Duodenal mucosa (tissue), 2 donors: Measurements from ENCODE around the gene UBE2E2.

Experiments
- H3K27ac ChIP-seq: one replicate; pipeline ENCODE4 v1.7.0; 2013; ENCODE audit warnings: low read depth, low read length
- H3K27me3 ChIP-seq, 2 donors: one replicate each; pipeline ENCODE4 v1.7.0; 2013; ENCODE audit warnings: low read length in 2 of 2, control low read depth in 1 of 2; ENCODE audit not compliant: insufficient read depth in 2 of 2, control insufficient read depth in 1 of 2
- H3K36me3 ChIP-seq, 2 donors: one replicate each; pipeline ENCODE4 v1.7.0; 2013; ENCODE audit warnings: low read length in 2 of 2, control low read depth in 1 of 2; ENCODE audit not compliant: insufficient read depth in 2 of 2, control insufficient read depth in 1 of 2
- H3K4me1 ChIP-seq, 2 donors: one replicate each; pipeline ENCODE4 v1.7.0; 2013; ENCODE audit warnings: low read length in 2 of 2, control low read depth in 1 of 2; ENCODE audit not compliant: insufficient read depth in 2 of 2, control insufficient read depth in 1 of 2
- H3K4me3 ChIP-seq, 2 donors: one replicate each; pipeline ENCODE4 v1.7.0; 2013; ENCODE audit warnings: low read length in 2 of 2, low read depth in 1 of 2
- H3K9ac ChIP-seq, 2 donors: one replicate each; pipeline ENCODE4 v1.7.0; 2013; ENCODE audit warnings: low read length in 2 of 2, low read depth in 1 of 2
- H3K9me3 ChIP-seq, 2 donors: one replicate each; pipeline ENCODE4 v1.7.0; 2013; ENCODE audit warnings: low read length in 2 of 2, control low read depth in 1 of 2; ENCODE audit not compliant: control insufficient read depth in 1 of 2

The UBE2E2 gene

GRCh38 chr3:23238156-23238555 lies 35.0 kb downstream of the UBE2E2 start:
- H3K9me3 ChIP-seq: no peaks in the 10 kb centered on the region
- H3K27ac ChIP-seq: no peak overlapping the region
- no peaks in the 10 kb centered on the region for H3K4me1 ChIP-seq
- no peaks in the 10 kb centered on the region for H3K36me3 ChIP-seq
- no peak overlapping the region for H3K4me3 ChIP-seq
- no peaks in the 10 kb centered on the region for H3K27me3 ChIP-seq
- H3K9ac ChIP-seq: no peak overlapping the region

- H3K36me3 ChIP-seq: no peaks in the 10 kb centered on the region
- H3K4me1 ChIP-seq: no peaks in the 10 kb centered on the region
- H3K9me3 ChIP-seq: no peaks in the 10 kb centered on the region
- no peak overlapping the region for H3K9ac ChIP-seq
- no peaks in the 10 kb centered on the region for H3K27me3 ChIP-seq
- no peak overlapping the region for H3K27ac ChIP-seq
- H3K4me3 ChIP-seq: no peak overlapping the region
Observed at GRCh38 chr3:23238578-23238977, 35.5 kb downstream of the UBE2E2 start.

- Histone ChIP-seq H3K36me3 (no peaks in the 10 kb centered on the region), H3K27ac (no peak overlapping the region), H3K9me3 (no peaks in the 10 kb centered on the region), H3K27me3 (no peaks in the 10 kb centered on the region), H3K4me3 (no peak overlapping the region), H3K4me1 (peaks cover 0 to 2% of the 10 kb centered on the region in 2 donors), H3K9ac (no peak overlapping the region)
Observed at GRCh38 chr3:23239211-23240068, 36.3 kb downstream of the UBE2E2 start.

GRCh38 chr3:23240171-23240785 lies 37.2 kb downstream of the UBE2E2 start:
- H3K9ac ChIP-seq: no peak overlapping the region
- H3K27me3 ChIP-seq: no peaks in the 10 kb centered on the region
- H3K4me1 ChIP-seq: peaks cover 0 to 5% of the 10 kb centered on the region in 2 donors
- H3K27ac ChIP-seq: no peak overlapping the region
- H3K36me3 ChIP-seq: no peaks in the 10 kb centered on the region
- H3K9me3 ChIP-seq: no peaks in the 10 kb centered on the region
- H3K4me3 ChIP-seq: no peak overlapping the region

GRCh38 chr3:23241256-23241655 lies 38.1 kb downstream of the UBE2E2 start:
- H3K27ac ChIP-seq: no peak overlapping the region
- peaks cover 0 to 5% of the 10 kb centered on the region in 2 donors for H3K4me1 ChIP-seq
- no peak overlapping the region for H3K9ac ChIP-seq
- H3K27me3 ChIP-seq: no peaks in the 10 kb centered on the region
- H3K9me3 ChIP-seq: no peaks in the 10 kb centered on the region
- H3K4me3 ChIP-seq: no peak overlapping the region
- H3K36me3 ChIP-seq: no peaks in the 10 kb centered on the region

GRCh38 chr3:23242106-23242505 lies 39.0 kb downstream of the UBE2E2 start:
- Histone ChIP-seq H3K9ac (no peak overlapping the region), H3K4me3 (no peak overlapping the region), H3K36me3 (no peaks in the 10 kb centered on the region), H3K9me3 (no peaks in the 10 kb centered on the region), H3K4me1 (peaks cover 0 to 5% of the 10 kb centered on the region in 2 donors), H3K27ac (no peak overlapping the region), H3K27me3 (no peaks in the 10 kb centered on the region)

GRCh38 chr3:23244324-23245041 lies 41.4 kb downstream of the UBE2E2 start:
- Histone ChIP-seq H3K4me3 (no peak overlapping the region), H3K9me3 (no peaks in the 10 kb centered on the region), H3K27me3 (no peaks in the 10 kb centered on the region), H3K27ac (no peak overlapping the region), H3K4me1 (peaks cover 0 to 5% of the 10 kb centered on the region in 2 donors), H3K9ac (no peak overlapping the region), H3K36me3 (no peaks in the 10 kb centered on the region)

- H3K27me3 ChIP-seq: no peaks in the 10 kb centered on the region
- no peaks in the 10 kb centered on the region for H3K36me3 ChIP-seq
- peaks cover 6 to 12% of the 10 kb centered on the region in 2 donors for H3K4me1 ChIP-seq
- no peak overlapping the region for H3K4me3 ChIP-seq
- no peak overlapping the region for H3K27ac ChIP-seq
- no peak overlapping the region for H3K9ac ChIP-seq
- no peaks in the 10 kb centered on the region for H3K9me3 ChIP-seq
Observed at GRCh38 chr3:23246651-23247050, 43.5 kb downstream of the UBE2E2 start.

GRCh38 chr3:23248594-23249131 lies 45.5 kb downstream of the UBE2E2 start:
- H3K27me3 ChIP-seq: no peaks in the 10 kb centered on the region
- no peak overlapping the region for H3K4me3 ChIP-seq
- H3K27ac ChIP-seq: no peak overlapping the region
- no peak overlapping the region for H3K9ac ChIP-seq
- no peaks in the 10 kb centered on the region for H3K9me3 ChIP-seq
- H3K36me3 ChIP-seq: no peaks in the 10 kb centered on the region
- peaks cover 6 to 12% of the 10 kb centered on the region in 2 donors for H3K4me1 ChIP-seq

GRCh38 chr3:23249961-23250360 lies 46.8 kb downstream of the UBE2E2 start:
- no peaks in the 10 kb centered on the region for H3K27me3 ChIP-seq
- no peaks in the 10 kb centered on the region for H3K36me3 ChIP-seq
- H3K4me1 ChIP-seq: peaks cover 6 to 15% of the 10 kb centered on the region in 2 donors
- no peaks in the 10 kb centered on the region for H3K9me3 ChIP-seq
- no peak overlapping the region for H3K4me3 ChIP-seq
- no peak overlapping the region for H3K9ac ChIP-seq
- no peak overlapping the region for H3K27ac ChIP-seq
